ENCODE results near the gene ING5.
"Not testable (repeated sequence)": the region's sequence is repeated elsewhere in the genome, so short reads cannot be mapped to it uniquely, and the experiment has no call there.

The ING5 gene

GRCh38 chr2:241755166-241755565 lies 53.3 kb downstream of the ING5 start:
- H3K4me2 ChIP-seq (ENCODE audit: low read length): no peak overlapping the region
- H3K36me3 ChIP-seq (ENCODE audit: insufficient read depth, low read length): peaks cover 25% of the 10 kb centered on the region

GRCh38 chr2:241755777-241756176 lies 53.9 kb downstream of the ING5 start:
- Histone ChIP-seq H3K4me2 (ENCODE audit: low read length) (no peak overlapping the region), H3K9me3 (replicated peaks; ENCODE audit: low read length) (no peaks in the 10 kb centered on the region), H3K4me1 (ENCODE audit: control insufficient read depth, insufficient read depth, low read length) (no peaks in the 10 kb centered on the region), H3K36me3 (ENCODE audit: insufficient read depth, low read length) (peaks cover 31% of the 10 kb centered on the region), H3K27me3 (ENCODE audit: control insufficient read depth, insufficient read depth, low read length) (no peaks in the 10 kb centered on the region), H3K9ac (ENCODE audit: low read depth, low read length) (no peak overlapping the region), H3K4me3 (ENCODE audit: low read length) (no peak overlapping the region)

More at GRCh38 chr2:241755166-241755565, 53.3 kb downstream of the ING5 start:
- Histone ChIP-seq H3K27me3 (ENCODE audit: control insufficient read depth, insufficient read depth, low read length) (no peaks in the 10 kb centered on the region), H3K9me3 (replicated peaks; ENCODE audit: low read length) (no peaks in the 10 kb centered on the region), H3K9ac (ENCODE audit: low read depth, low read length) (no peak overlapping the region), H3K4me1 (ENCODE audit: control insufficient read depth, insufficient read depth, low read length) (no peaks in the 10 kb centered on the region), H3K4me3 (ENCODE audit: low read length) (no peak overlapping the region)

- H3K9ac ChIP-seq (ENCODE audit: low read depth, low read length): no peak overlapping the region
- no peak overlapping the region for H3K4me3 ChIP-seq (ENCODE audit: low read length)
- peaks cover 32% of the 10 kb centered on the region for H3K36me3 ChIP-seq (ENCODE audit: insufficient read depth, low read length)
- no peak overlapping the region for H3K4me2 ChIP-seq (ENCODE audit: low read length)
- no peaks in the 10 kb centered on the region for H3K9me3 ChIP-seq (replicated peaks; ENCODE audit: low read length)
- no peaks in the 10 kb centered on the region for H3K4me1 ChIP-seq (ENCODE audit: control insufficient read depth, insufficient read depth, low read length)
- no peaks in the 10 kb centered on the region for H3K27me3 ChIP-seq (ENCODE audit: control insufficient read depth, insufficient read depth, low read length)
Measured at GRCh38 chr2:241759067-241759807, 57.4 kb downstream of the ING5 start.

DNA sequence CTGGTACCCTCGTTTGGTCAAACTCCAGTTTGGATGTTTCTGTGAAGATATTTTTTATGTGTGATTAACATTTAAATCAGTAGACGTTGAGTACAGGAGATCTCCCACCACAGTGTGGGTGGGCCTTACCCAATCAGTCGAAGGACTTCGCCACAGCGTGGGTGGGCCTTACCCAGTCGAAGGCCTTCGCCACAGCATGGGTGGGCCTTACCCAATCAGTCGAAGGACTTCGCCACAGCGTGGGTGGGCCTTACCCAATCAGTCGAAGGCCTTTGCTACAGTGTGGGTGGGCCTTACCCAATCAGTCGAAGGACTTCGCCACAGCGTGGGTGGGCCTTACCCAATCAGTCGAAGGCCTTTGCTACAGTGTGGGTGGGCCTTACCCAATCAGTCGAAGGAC lies 58.1 kb downstream of the ING5 start:
- not testable (repeated sequence) for H3K4me1 ChIP-seq (ENCODE audit: control insufficient read depth, insufficient read depth, low read length); H3K4me2 ChIP-seq (ENCODE audit: low read length); H3K4me3 ChIP-seq (ENCODE audit: low read length); H3K27me3 ChIP-seq (ENCODE audit: control insufficient read depth, insufficient read depth, low read length); H3K9me3 ChIP-seq (replicated peaks; ENCODE audit: low read length); H3K9ac ChIP-seq (ENCODE audit: low read depth, low read length)
- peaks cover 32% of the 10 kb centered on the region for H3K36me3 ChIP-seq (ENCODE audit: insufficient read depth, low read length)

DNA sequence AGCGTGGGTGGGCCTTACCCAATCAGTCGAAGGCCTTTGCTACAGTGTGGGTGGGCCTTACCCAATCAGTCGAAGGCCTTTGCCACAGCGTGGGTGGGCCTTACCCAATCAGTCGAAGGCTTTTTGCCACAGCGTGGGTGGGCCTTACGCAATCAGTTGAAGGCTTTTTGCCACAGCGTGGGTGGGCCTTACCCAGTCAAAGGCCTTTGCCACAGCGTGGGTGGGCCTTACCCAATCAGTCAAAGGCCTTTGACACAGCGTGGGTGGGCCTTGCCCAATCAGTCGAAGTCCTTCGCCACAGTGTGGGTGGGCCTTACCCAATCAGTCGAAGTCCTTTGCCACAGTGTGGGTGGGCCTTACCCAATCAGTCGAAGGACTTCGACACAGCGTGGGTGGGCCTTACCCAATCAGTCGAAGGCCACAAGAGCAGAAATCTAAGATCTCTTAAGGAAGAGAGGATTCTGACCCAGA lies 58.5 kb downstream of the ING5 start:
- H3K4me2 ChIP-seq (ENCODE audit: low read length): no peak overlapping the region
- H3K4me1 ChIP-seq (ENCODE audit: control insufficient read depth, insufficient read depth, low read length): no peaks in the 10 kb centered on the region
- H3K9me3 ChIP-seq (replicated peaks; ENCODE audit: low read length): no peaks in the 10 kb centered on the region
- no peak overlapping the region for H3K9ac ChIP-seq (ENCODE audit: low read depth, low read length)
- no peak overlapping the region for H3K4me3 ChIP-seq (ENCODE audit: low read length)
- peaks cover 29% of the 10 kb centered on the region for H3K36me3 ChIP-seq (ENCODE audit: insufficient read depth, low read length)
- H3K27me3 ChIP-seq (ENCODE audit: control insufficient read depth, insufficient read depth, low read length): no peaks in the 10 kb centered on the region

DNA sequence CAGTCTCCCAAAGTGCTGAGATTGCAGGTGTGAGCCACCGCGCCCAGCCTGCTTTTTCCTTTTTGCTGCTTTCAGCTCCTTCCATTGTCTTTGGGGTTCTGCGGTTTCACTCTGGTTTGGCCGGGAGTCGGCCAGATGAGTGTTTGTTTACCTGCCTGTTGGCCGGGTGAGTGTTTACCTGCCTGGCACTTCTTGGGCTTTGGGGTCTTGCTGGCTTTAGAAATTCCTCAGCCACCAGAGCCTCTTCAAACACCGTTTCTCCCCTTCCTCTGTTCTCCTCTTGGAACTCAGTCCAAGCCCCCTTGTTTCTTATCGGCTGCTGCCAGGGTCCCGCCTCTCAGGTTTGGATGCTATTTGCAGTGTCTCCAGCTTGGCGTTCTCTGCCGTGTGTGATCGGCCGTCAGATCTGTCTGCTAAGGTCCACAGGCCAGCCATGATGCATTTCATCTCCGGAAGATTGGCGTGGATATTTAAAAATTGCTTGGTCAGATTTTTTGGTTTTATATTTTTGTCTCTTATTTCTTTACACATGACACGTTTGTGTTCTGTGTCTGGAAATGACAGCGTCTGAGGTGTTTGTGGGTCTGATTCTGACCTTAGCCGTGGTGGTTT lies 60.6 kb downstream of the ING5 start:
- Histone ChIP-seq H3K9me3 (replicated peaks; ENCODE audit: low read length) (no peaks in the 10 kb centered on the region), H3K27me3 (ENCODE audit: control insufficient read depth, insufficient read depth, low read length) (no peaks in the 10 kb centered on the region), H3K4me3 (ENCODE audit: low read length) (no peak overlapping the region), H3K36me3 (ENCODE audit: insufficient read depth, low read length) (peaks cover 21% of the 10 kb centered on the region), H3K4me2 (ENCODE audit: low read length) (no peak overlapping the region), H3K9ac (ENCODE audit: low read depth, low read length) (no peak overlapping the region), H3K4me1 (ENCODE audit: control insufficient read depth, insufficient read depth, low read length) (no peaks in the 10 kb centered on the region)

GRCh38 chr2:241762933-241763369 lies 61.1 kb downstream of the ING5 start:
- H3K4me3 ChIP-seq (ENCODE audit: low read length): no peak overlapping the region
- H3K9me3 ChIP-seq (replicated peaks; ENCODE audit: low read length): no peaks in the 10 kb centered on the region
- no peaks in the 10 kb centered on the region for H3K27me3 ChIP-seq (ENCODE audit: control insufficient read depth, insufficient read depth, low read length)
- H3K4me1 ChIP-seq (ENCODE audit: control insufficient read depth, insufficient read depth, low read length): no peaks in the 10 kb centered on the region
- H3K9ac ChIP-seq (ENCODE audit: low read depth, low read length): no peak overlapping the region
- peaks cover 21% of the 10 kb centered on the region for H3K36me3 ChIP-seq (ENCODE audit: insufficient read depth, low read length)
- no peak overlapping the region for H3K4me2 ChIP-seq (ENCODE audit: low read length)

GRCh38 chr2:241763551-241764274 lies 61.9 kb downstream of the ING5 start:
- no peak overlapping the region for H3K4me3 ChIP-seq (ENCODE audit: low read length)
- no peak overlapping the region for H3K9ac ChIP-seq (ENCODE audit: low read depth, low read length)

DNA sequence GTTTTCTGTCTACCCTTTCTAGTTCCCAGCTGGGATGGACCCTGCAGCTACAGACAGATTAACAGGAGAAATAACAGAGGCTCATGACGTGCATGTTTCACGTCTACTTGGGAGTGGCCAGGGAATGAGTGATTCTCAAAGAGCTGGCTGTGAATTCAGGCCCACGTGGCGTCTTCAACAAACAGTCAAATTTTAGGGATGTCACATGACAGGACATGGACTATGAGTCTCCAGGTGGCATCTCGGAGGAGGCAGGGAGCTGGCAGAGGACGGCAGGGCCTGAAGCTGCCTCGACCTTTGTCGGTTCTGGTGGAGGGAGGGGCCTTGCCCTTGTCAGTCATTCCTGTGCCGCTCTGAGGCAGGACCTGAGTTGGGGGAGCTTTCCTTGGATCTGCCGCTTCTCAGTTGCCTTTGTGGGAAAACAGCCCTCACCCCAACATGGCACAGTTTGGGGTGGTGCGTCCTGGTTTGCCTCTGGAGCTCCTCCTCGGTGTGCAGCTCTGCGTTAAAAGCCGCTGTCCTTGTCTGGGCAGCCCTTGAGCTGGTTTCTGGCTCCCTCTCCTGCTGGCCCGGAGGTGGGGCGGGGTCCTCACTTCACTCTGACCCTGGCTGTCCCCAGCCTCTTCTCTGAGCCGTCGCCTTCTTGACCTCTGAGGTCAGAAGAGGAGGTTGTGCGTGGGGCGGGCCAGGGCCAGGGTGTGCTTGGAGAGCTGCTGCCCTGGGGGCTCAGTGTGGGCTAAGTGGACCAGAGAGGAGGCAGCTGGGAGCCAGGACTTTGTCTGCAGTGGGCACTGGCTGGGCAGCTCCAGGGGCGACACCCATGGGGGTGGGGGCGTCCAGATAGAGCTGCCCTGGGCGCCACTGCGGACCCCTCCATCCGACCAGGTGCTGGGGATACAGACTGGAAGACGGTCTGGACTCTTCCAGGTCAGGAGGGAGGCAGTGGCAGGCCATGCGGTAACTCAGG lies 62.7 kb downstream of the ING5 start:
- Histone ChIP-seq H3K9ac (ENCODE audit: low read depth, low read length) (no peak overlapping the region), H3K4me1 (ENCODE audit: control insufficient read depth, insufficient read depth, low read length) (no peaks in the 10 kb centered on the region), H3K4me3 (ENCODE audit: low read length) (no peak overlapping the region)

More at GRCh38 chr2:241763551-241764274, 61.9 kb downstream of the ING5 start:
- peaks cover 21% of the 10 kb centered on the region for H3K36me3 ChIP-seq (ENCODE audit: insufficient read depth, low read length)
- no peaks in the 10 kb centered on the region for H3K4me1 ChIP-seq (ENCODE audit: control insufficient read depth, insufficient read depth, low read length)
- H3K4me2 ChIP-seq (ENCODE audit: low read length): no peak overlapping the region
- no peaks in the 10 kb centered on the region for H3K27me3 ChIP-seq (ENCODE audit: control insufficient read depth, insufficient read depth, low read length)
- H3K9me3 ChIP-seq (replicated peaks; ENCODE audit: low read length): no peaks in the 10 kb centered on the region

GRCh38 chr2:241767464-241768250 lies 65.8 kb downstream of the ING5 start:
- H3K4me2 ChIP-seq (ENCODE audit: low read length): no peak overlapping the region
- H3K9ac ChIP-seq (ENCODE audit: low read depth, low read length): no peak overlapping the region
- no peaks in the 10 kb centered on the region for H3K9me3 ChIP-seq (replicated peaks; ENCODE audit: low read length)
- H3K4me3 ChIP-seq (ENCODE audit: low read length): no peak overlapping the region
- no peaks in the 10 kb centered on the region for H3K4me1 ChIP-seq (ENCODE audit: control insufficient read depth, insufficient read depth, low read length)
- no peaks in the 10 kb centered on the region for H3K36me3 ChIP-seq (ENCODE audit: insufficient read depth, low read length)
- H3K27me3 ChIP-seq (ENCODE audit: control insufficient read depth, insufficient read depth, low read length): no peaks in the 10 kb centered on the region

More for the DNA sequence above, 62.7 kb downstream of the ING5 start:
- no peaks in the 10 kb centered on the region for H3K27me3 ChIP-seq (ENCODE audit: control insufficient read depth, insufficient read depth, low read length)
- H3K4me2 ChIP-seq (ENCODE audit: low read length): no peak overlapping the region
- H3K9me3 ChIP-seq (replicated peaks; ENCODE audit: low read length): no peaks in the 10 kb centered on the region
- peaks cover 15% of the 10 kb centered on the region for H3K36me3 ChIP-seq (ENCODE audit: insufficient read depth, low read length)

Data from skeletal muscle satellite cell (primary cell).